ENCODE data around the gene ASF1A. TPM values are rescaled to one million over a fixed set of nuclear protein-coding genes. Genes with fewer than 3 reads are reported as not detected.

Gene ASF1A
- total and polyA plus RNA-seq, 2 of the 13 experiments (the other 11 are each of a cell fraction or from before 2014, with no cell fraction given): 14.5 to 49.9 TPM

DNA sequence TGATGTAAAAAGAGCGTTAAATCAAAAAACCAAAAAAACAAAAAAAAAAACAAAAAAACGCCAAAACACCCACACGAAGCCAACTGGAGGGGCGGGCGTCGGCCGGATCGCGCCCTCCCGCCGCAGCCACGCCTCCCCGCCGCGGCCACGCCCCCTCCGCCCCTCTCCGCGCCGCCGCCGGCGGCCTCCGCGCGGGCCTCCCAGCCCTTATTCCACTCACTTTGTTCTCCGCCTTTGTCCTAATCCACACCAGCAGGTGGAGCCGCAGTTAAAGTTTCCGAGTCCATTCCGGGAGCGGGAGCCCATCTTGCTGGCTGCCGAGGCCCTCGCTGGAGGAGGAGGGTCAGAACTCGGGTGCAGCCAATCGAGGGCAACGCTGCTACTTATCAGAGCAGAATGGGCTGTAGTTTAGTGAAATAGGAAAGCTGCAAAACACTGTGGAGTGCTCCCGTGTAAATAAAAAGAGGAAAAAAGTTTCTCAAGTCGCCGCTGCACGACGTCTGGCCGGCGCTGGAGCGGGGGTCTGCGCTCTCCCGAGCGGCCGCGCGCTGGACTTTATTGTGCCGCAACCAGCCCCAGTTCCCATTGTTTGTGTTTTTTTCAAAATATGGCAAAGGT, at the start of gene ASF1A (continued):
- no peak; the same call in 1 of the 2 replicates for TF ChIP-seq IRX3 (CRISPR knock-in tag; IDR thresholded peaks at IDR 0.05; ENCODE audit: borderline replicate concordance, low read depth)
- no peak for TF ChIP-seq KLF11 (CRISPR knock-in tag; IDR thresholded peaks at IDR 0.05)
- TF ChIP-seq IRF2 (CRISPR knock-in tag; IDR thresholded peaks at IDR 0.05): peak; percentile 89
- TF ChIP-seq, protein P1, sequence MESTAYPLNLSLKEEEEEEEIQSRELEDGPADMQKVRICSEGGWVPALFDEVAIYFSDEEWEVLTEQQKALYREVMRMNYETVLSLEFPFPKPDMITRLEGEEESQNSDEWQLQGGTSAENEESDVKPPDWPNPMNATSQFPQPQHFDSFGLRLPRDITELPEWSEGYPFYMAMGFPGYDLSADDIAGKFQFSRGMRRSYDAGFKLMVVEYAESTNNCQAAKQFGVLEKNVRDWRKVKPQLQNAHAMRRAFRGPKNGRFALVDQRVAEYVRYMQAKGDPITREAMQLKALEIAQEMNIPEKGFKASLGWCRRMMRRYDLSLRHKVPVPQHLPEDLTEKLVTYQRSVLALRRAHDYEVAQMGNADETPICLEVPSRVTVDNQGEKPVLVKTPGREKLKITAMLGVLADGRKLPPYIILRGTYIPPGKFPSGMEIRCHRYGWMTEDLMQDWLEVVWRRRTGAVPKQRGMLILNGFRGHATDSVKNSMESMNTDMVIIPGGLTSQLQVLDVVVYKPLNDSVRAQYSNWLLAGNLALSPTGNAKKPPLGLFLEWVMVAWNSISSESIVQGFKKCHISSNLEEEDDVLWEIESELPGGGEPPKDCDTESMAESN (CRISPR knock-in tag; conservative IDR thresholded peaks at IDR 0.05): peak; percentile 70; the same call in 1 of the 2 replicates
- TF ChIP-seq TEAD2 (CRISPR knock-in tag; IDR thresholded peaks at IDR 0.05): no peak
- peak; percentile 75; the same call in 1 of the 2 replicates for TF ChIP-seq ZNF205 (CRISPR knock-in tag; IDR thresholded peaks at IDR 0.05)
- no peak for TF ChIP-seq ZNF260 (CRISPR knock-in tag; IDR thresholded peaks at IDR 0.05; ENCODE audit: borderline replicate concordance, low read depth)
- peak; percentile 81 for TF ChIP-seq NFYB (CRISPR knock-in tag; IDR thresholded peaks at IDR 0.05)
- TF ChIP-seq SNRNP70 (IDR thresholded peaks at IDR 0.05; ENCODE audit: low read depth, low read length): no peak
- TF ChIP-seq, protein P2, sequence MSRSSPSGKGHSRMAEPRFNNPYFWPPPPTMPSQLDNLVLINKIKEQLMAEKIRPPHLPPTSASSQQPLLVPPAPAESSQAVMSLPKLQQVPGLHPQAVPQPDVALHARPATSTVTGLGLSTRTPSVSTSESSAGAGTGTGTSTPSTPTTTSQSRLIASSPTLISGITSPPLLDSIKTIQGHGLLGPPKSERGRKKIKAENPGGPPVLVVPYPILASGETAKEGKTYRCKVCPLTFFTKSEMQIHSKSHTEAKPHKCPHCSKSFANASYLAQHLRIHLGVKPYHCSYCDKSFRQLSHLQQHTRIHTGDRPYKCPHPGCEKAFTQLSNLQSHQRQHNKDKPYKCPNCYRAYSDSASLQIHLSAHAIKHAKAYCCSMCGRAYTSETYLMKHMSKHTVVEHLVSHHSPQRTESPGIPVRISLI (CRISPR knock-in tag; IDR thresholded peaks at IDR 0.05; ENCODE audit: borderline replicate concordance): peak; percentile 35; the same call in 1 of the 2 replicates
- TF ChIP-seq ZNF232 (CRISPR knock-in tag; IDR thresholded peaks at IDR 0.05; ENCODE audit: borderline replicate concordance): 0 out of 2 replicates have a peak, but pooled peaks have one; percentile 27
- TF ChIP-seq ZNF644 (CRISPR knock-in tag; IDR thresholded peaks at IDR 0.05; ENCODE audit: low read depth): peak; percentile 60; the same call in 1 of the 2 replicates
- no peak for TF ChIP-seq ZNF562 (CRISPR knock-in tag; IDR thresholded peaks at IDR 0.05; ENCODE audit: borderline replicate concordance)
- no peak; a peak in 1 of 4 replicates for TF ChIP-seq MAFK (conservative IDR thresholded peaks at IDR 0.05 in 1 of 2, IDR thresholded peaks at IDR 0.05 in 1 of 2; ENCODE audit: low read length in 2 of 2)
- peak; percentile 17; the same call in 1 of the 2 replicates for TF ChIP-seq ZNF33B (CRISPR knock-in tag; IDR thresholded peaks at IDR 0.05)
- peak; percentile 59; the same call in 1 of the 2 replicates for TF ChIP-seq ZNF841 (CRISPR knock-in tag; IDR thresholded peaks at IDR 0.05; ENCODE audit: borderline replicate concordance)
- TF ChIP-seq PCBP1 (IDR thresholded peaks at IDR 0.05; ENCODE audit: borderline replicate concordance, low read depth, low read length): no peak
- no peak; the same call in 1 of the 2 replicates for TF ChIP-seq ZNF142 (CRISPR knock-in tag; IDR thresholded peaks at IDR 0.05)
